B cell (primary cell): ENCODE results near the gene RNF4. TPM values are rescaled to one million over a fixed set of nuclear protein-coding genes. Genes with fewer than 3 reads are reported as not detected.

Source experiments
- ATAC-seq: fragments of 200-7000 bp; cut with Tn5 transposase; one replicate; pipeline ENCODE4 v1.10.0; 2021; ENCODE audit warnings: low read depth, mild to moderate bottlenecking, moderate number of reproducible peaks, moderate library complexity
- CTCF ChIA-PET: fragments of 350-600 bp; sonication (Branson Sonifier 250); formaldehyde crosslinking; loops from one replicate; lab custom pipeline; 2021; ENCODE audit warnings: antibody characterized with exemption, inconsistent platforms; lab: Charles Lee
- POLR2A ChIA-PET: fragments of 350-600 bp; sonication (Branson Sonifier 250); formaldehyde crosslinking; loops from one replicate; lab custom pipeline; 2021; ENCODE audit warnings: antibody characterized with exemption; lab: Charles Lee
- DNase-seq: peaks from one replicate; pipeline ENCODE4 v3.0.0; 2013
- H2AFZ ChIP-seq: 2 replicates; pipeline ENCODE4 v1.6.1; 2012; ENCODE audit warnings: mild to moderate bottlenecking, low read depth, low read length; ENCODE audit not compliant: insufficient read depth, poor library complexity, severe bottlenecking
- H3K27ac ChIP-seq, 2 donors: 1 replicate in 1 of 2; 2 replicates in 1 of 2; pipeline ENCODE4 v1.5.1; 2012 to 2013; ENCODE audit warnings: low read length in 2 of 2, mild to moderate bottlenecking in 2 of 2, moderate library complexity in 1 of 2
- H3K27me3 ChIP-seq, 4 experiments: fragments of 200-600 bp in 1 of 4; sonication (generic) in 1 of 4; replicated peaks in 1 of 4; 1 replicate in 2 of 4; 2 replicates in 2 of 4; pipeline versions ENCODE4 v1.6.1 to v1.7.0; 2013 to 2016; ENCODE audit warnings: low read length in 3 of 4, mild to moderate bottlenecking in 2 of 4, mixed read lengths in 1 of 4, moderate library complexity in 1 of 4; ENCODE audit not compliant: insufficient read depth in 4 of 4, control insufficient read depth in 3 of 4; ENCODE audit errors: control extremely low read depth in 1 of 4
- H3K36me3 ChIP-seq, 2 experiments: replicated peaks in 1 of 2; 1 replicate in 1 of 2; 2 replicates in 1 of 2; pipeline versions ENCODE4 v1.6.1 to v1.7.1; 2013; ENCODE audit warnings: low read length in 1 of 2; ENCODE audit not compliant: insufficient read depth in 2 of 2, control insufficient read depth in 1 of 2; ENCODE audit errors: control extremely low read depth in 1 of 2, extremely low read depth in 1 of 2
- H3K4me1 ChIP-seq, 2 donors: fragments of 200-600 bp in 1 of 2; sonication (generic) in 1 of 2; 1 replicate in 1 of 2; 2 replicates in 1 of 2; pipeline versions ENCODE4 v1.5.1 to v1.6.1; 2013 to 2017; ENCODE audit warnings: low read length in 2 of 2; ENCODE audit not compliant: control insufficient read depth in 2 of 2, insufficient read depth in 2 of 2
- H3K4me2 ChIP-seq: replicated peaks from 2 replicates; pipeline ENCODE3; 2012; ENCODE audit warnings: mild to moderate bottlenecking, low read depth, low read length; ENCODE audit not compliant: poor library complexity, severe bottlenecking
- H3K4me3 ChIP-seq, 5 experiments: fragments of 200-600 bp in 1 of 5; sonication (generic) in 1 of 5; 1 replicate in 3 of 5; 2 replicates in 2 of 5; pipeline versions ENCODE4 v1.5.1 to v1.7.0; 2011 to 2016; ENCODE audit warnings: low read length in 4 of 5, mild to moderate bottlenecking in 4 of 5, low read depth in 2 of 5, control low read depth in 1 of 5, moderate library complexity in 1 of 5; ENCODE audit not compliant: insufficient read depth in 1 of 5; ENCODE audit errors: control extremely low read depth in 1 of 5, extremely low read depth in 1 of 5
- H3K79me2 ChIP-seq: fragments of 200-600 bp; sonication (generic); one replicate; pipeline ENCODE4 v1.6.0; 2016; ENCODE audit warnings: low read length; ENCODE audit not compliant: control insufficient read depth, insufficient read depth
- H3K9ac ChIP-seq: fragments of 200-600 bp; sonication (generic); 2 replicates; pipeline ENCODE4 v1.6.1; 2017; ENCODE audit warnings: mild to moderate bottlenecking, low read length, moderate library complexity
- H3K9me3 ChIP-seq, 3 donors: one replicate each; pipeline versions ENCODE4 v1.6.1 to v1.7.1; 2013; ENCODE audit warnings: low read length in 2 of 3; ENCODE audit not compliant: control insufficient read depth in 2 of 3, insufficient read depth in 1 of 3; ENCODE audit errors: control extremely low read depth in 1 of 3
- H4K20me1 ChIP-seq: 2 replicates; pipeline ENCODE4 v1.6.0; 2012; ENCODE audit warnings: mild to moderate bottlenecking, low read length; ENCODE audit not compliant: insufficient read depth, control insufficient read depth, poor library complexity, severe bottlenecking
- H3K27ac Mint-ChIP-seq: one replicate; pipeline ENCODE4 v1.8.0; 2021; ENCODE audit warnings: mixed read lengths
- H3K27me3 Mint-ChIP-seq: one replicate; pipeline ENCODE4 v1.8.0; 2021; ENCODE audit warnings: mixed read lengths
- H3K4me1 Mint-ChIP-seq: one replicate; pipeline ENCODE4 v1.8.0; 2021; ENCODE audit warnings: mixed read lengths
- H3K4me3 Mint-ChIP-seq: one replicate; pipeline ENCODE4 v1.8.0; 2021; ENCODE audit warnings: mixed read lengths
- H3K9me3 Mint-ChIP-seq: one replicate; pipeline ENCODE4 v1.8.0; 2022; ENCODE audit warnings: mixed read lengths; ENCODE audit not compliant: insufficient read depth
- CTCF ChIP-seq: fragments of 200-600 bp; IDR thresholded peaks from one replicate; pipeline ENCODE4 v1.8.0; 2022; ENCODE audit warnings: antibody characterized with exemption, mild to moderate bottlenecking
- EZH2 ChIP-seq: IDR thresholded peaks from 2 replicates; pipeline ENCODE4 v1.6.1; 2012; ENCODE audit warnings: borderline replicate concordance, low read depth, mild to moderate bottlenecking, moderate library complexity, low read length; ENCODE audit not compliant: insufficient read depth, poor library complexity, severe bottlenecking
- WGBS: methylation state at CpG from one replicate; pipeline ENCODE4 v1.1.5; 2013; ENCODE audit warnings: missing lambda C conversion rate; ENCODE audit not compliant: insufficient coverage; 5-methylcytosine and 5-hydroxymethylcytosine counted together
- intact Hi-C: fragments of 100-400 bp; cut with micrococcal nuclease; formaldehyde crosslinking; loops from one replicate; pipeline ENCODE4 v1.10.0; 2022
- polyA plus RNA-seq: library from polyadenylated mRNA; depleted of rRNA; stranded (reverse); fragments of >200 nt; gene quantifications from 2 replicates; pipeline ENCODE4 v1.2.3, GENCODE V29; 2012
- total RNA-seq, 2 donors: library from RNA; stranded (reverse); fragments of 120-200 nt in 1 of 2; gene quantifications; 1 replicate in 1 of 2; 2 replicates in 1 of 2; pipeline versions ENCODE4 v1.2.3 to v1.2.4, GENCODE V29; 2013 to 2022

The RNF4 gene
- total and polyA plus RNA-seq, 2 donors (not counting 1 experiment from before 2014, with no cell fraction given), result 61.8 to 95.2 TPM

GRCh38 chr4:2462218-2462991 lies 6.5 kb upstream of the RNF4 start:
- peaks cover 27% of the 10 kb centered on the region for H3K79me2 ChIP-seq
- peaks cover 15% of the 10 kb centered on the region for H4K20me1 ChIP-seq
- no peaks in the 10 kb centered on the region for H3K9me3 ChIP-seq
- H3K27ac ChIP-seq, result no peak overlapping the region
- intact Hi-C loops, result loop anchor here (5.0 kb wide), 1 partner anchor 35 kb away; no protein-coding TSS in a partner anchor
- DNase-seq (peak; percentile 83), ATAC-seq (peak; percentile 97)
- H3K27me3 Mint-ChIP-seq, result peaks cover 3% of the 10 kb centered on the region
- no peaks in the 10 kb centered on the region for H3K9me3 Mint-ChIP-seq
- H3K4me1 ChIP-seq, result peaks cover 5 to 10% of the 10 kb centered on the region in 2 donors
- H3K9ac ChIP-seq, result peak overlapping the region; percentile 63
- no peaks in the 10 kb centered on the region for H3K36me3 ChIP-seq
- H3K4me3 Mint-ChIP-seq, result peak overlapping the region; percentile 82
- ChIA-PET CTCF (interaction anchor here (0.5 to 7.5 kb wide), 15 partner anchors 19 to 243 kb away, joined by 3 to 54 read pairs (median 3); partner anchors contain the start of genes CFAP99, HAUS3 and POLN), POLR2A (no interaction called here)
- H2AFZ ChIP-seq, result peak overlapping the region; percentile 87
- H3K27ac Mint-ChIP-seq, result no peak overlapping the region
- TF ChIP-seq EZH2 (no peak), CTCF (peak; percentile 71)
- peaks cover 9% of the 10 kb centered on the region for H3K4me1 Mint-ChIP-seq
- H3K4me3 ChIP-seq, result peak overlapping the region in 3 of 5 experiments; percentile 38 to 47 (median 46)
- peaks cover 0 to 9% (median 4%) of the 10 kb centered on the region in 4 experiments for H3K27me3 ChIP-seq
- peak overlapping the region; percentile 96 for H3K4me2 ChIP-seq
- WGBS, result 5% methylated on average over 98 of the region's 99 CpGs
